Stomach (tissue), 4 donors: Measurements from ENCODE around the gene MICAL2.

ENCODE experiments used
- POLR2AphosphoS5 ChIP-seq, 3 donors: sonication (generic); formaldehyde crosslinking; IDR thresholded peaks; one replicate each; pipeline ENCODE4 v1.6.1; 2016; ENCODE audit warnings: antibody characterized with exemption in 3 of 3
- TF ChIP-seq, protein P1 (sequence below), 7 experiments: fragments of 450-650 bp in 4 of 7; fragments of 200-600 bp in 3 of 7; sonication (generic) in 3 of 7; IDR thresholded peaks; one replicate each; pipeline ENCODE4 v1.5.1; 2016 to 2019; ENCODE audit warnings: antibody characterized with exemption in 7 of 7, control low read depth in 2 of 7, mild to moderate bottlenecking in 1 of 7

- TF ChIP-seq, protein P1, sequence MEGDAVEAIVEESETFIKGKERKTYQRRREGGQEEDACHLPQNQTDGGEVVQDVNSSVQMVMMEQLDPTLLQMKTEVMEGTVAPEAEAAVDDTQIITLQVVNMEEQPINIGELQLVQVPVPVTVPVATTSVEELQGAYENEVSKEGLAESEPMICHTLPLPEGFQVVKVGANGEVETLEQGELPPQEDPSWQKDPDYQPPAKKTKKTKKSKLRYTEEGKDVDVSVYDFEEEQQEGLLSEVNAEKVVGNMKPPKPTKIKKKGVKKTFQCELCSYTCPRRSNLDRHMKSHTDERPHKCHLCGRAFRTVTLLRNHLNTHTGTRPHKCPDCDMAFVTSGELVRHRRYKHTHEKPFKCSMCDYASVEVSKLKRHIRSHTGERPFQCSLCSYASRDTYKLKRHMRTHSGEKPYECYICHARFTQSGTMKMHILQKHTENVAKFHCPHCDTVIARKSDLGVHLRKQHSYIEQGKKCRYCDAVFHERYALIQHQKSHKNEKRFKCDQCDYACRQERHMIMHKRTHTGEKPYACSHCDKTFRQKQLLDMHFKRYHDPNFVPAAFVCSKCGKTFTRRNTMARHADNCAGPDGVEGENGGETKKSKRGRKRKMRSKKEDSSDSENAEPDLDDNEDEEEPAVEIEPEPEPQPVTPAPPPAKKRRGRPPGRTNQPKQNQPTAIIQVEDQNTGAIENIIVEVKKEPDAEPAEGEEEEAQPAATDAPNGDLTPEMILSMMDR (IDR thresholded peaks at IDR 0.05), result no peak
- no peak for TF ChIP-seq POLR2AphosphoS5 (IDR thresholded peaks at IDR 0.05)
Observed at GRCh38 chr11:12263141-12263693, 152.8 kb downstream of the MICAL2 start.
